GM23248 (cell line): ENCODE results near the gene LGALS3.

Experiments
- EZH2 ChIP-seq: fragments of 200-600 bp; sonication (generic); IDR thresholded peaks from 2 replicates; pipeline ENCODE4 v1.6.1; 2018; ENCODE audit warnings: antibody characterized with exemption, mild to moderate bottlenecking; ENCODE audit not compliant: insufficient read depth, poor library complexity, severe bottlenecking
- EZH2phosphoT487 ChIP-seq: fragments of 200-600 bp; sonication (generic); IDR thresholded peaks from 2 replicates; pipeline ENCODE4 v1.6.1; 2018; ENCODE audit warnings: antibody characterized with exemption, moderate library complexity, mild to moderate bottlenecking, low read depth; ENCODE audit not compliant: insufficient read depth

DNA sequence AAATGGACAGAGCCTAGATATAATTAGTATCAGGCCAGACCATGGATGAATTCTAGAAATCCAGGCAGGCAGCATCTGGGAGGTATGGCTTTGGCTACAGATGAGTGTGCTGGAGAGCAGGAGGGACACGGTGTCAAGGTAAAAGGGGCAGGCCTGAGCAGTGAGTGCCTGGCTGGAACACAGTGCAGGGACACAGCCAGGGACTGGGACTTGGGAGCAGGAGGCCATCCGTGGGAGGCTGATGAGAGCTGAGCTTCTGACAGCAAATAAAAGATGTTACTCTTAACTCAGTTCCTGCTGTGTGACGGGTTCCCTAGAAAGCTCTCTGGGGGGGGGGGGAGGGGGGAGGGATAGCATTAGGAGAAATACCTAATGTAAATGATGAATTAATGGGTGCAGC lies 13.6 kb upstream of the LGALS3 start:
- TF ChIP-seq EZH2 = no peak
- no peak for TF ChIP-seq EZH2phosphoT487
